Spleen (tissue), 7 donors: ENCODE data around the gene GSK3B.

Source experiments
- POLR2A ChIP-seq, 3 donors: fragments of 450-650 bp; IDR thresholded peaks; one replicate each; pipeline ENCODE4 v1.5.1; 2017; ENCODE audit warnings: antibody characterized with exemption in 3 of 3, mild to moderate bottlenecking in 1 of 3
- POLR2AphosphoS5 ChIP-seq, 3 donors: sonication (generic); formaldehyde crosslinking; IDR thresholded peaks; one replicate each; pipeline ENCODE4 v1.5.1; 2017; ENCODE audit warnings: antibody characterized with exemption in 3 of 3
- TF ChIP-seq, protein P1 (sequence below), 11 experiments: fragments of 200-600 bp in 7 of 11; fragments of 450-650 bp in 4 of 11; sonication (generic) in 4 of 11; IDR thresholded peaks in 8 of 11; conservative IDR thresholded peaks in 3 of 11; 1 replicate in 7 of 11; 2 replicates in 4 of 11; pipeline versions ENCODE4 v1.4.0 to v1.8.0; 2016 to 2021; ENCODE audit warnings: antibody characterized with exemption in 11 of 11, inconsistent platforms in 4 of 11, mild to moderate bottlenecking in 1 of 11
- donor health status: DM: no; HTN: no; CAD: no; lungs with moderate emphysema.
- donor health status: DM: no; HTN: no; CAD: no.
- donor health status: DM: no; HTN: no; CAD: no.

DNA sequence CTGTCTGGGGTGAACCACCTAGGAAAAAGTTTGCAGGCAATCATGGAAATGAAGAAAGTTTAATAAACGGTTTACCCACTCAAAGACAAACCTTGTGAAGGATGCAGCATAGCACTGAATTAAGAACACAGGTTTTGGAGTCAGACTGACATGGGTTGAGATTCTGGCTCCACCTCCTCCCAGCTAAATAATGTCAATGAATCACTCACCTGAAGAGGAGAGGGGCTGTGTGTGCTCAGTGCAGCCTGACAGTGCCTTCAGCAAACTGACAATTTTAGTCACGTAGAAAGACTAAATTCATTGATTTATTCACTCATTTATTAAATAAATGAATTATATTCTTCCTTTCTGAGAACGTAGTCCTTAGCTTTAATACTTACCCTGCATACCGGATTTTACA, 293.4 kb downstream of the GSK3B start:
- TF ChIP-seq, protein P1, sequence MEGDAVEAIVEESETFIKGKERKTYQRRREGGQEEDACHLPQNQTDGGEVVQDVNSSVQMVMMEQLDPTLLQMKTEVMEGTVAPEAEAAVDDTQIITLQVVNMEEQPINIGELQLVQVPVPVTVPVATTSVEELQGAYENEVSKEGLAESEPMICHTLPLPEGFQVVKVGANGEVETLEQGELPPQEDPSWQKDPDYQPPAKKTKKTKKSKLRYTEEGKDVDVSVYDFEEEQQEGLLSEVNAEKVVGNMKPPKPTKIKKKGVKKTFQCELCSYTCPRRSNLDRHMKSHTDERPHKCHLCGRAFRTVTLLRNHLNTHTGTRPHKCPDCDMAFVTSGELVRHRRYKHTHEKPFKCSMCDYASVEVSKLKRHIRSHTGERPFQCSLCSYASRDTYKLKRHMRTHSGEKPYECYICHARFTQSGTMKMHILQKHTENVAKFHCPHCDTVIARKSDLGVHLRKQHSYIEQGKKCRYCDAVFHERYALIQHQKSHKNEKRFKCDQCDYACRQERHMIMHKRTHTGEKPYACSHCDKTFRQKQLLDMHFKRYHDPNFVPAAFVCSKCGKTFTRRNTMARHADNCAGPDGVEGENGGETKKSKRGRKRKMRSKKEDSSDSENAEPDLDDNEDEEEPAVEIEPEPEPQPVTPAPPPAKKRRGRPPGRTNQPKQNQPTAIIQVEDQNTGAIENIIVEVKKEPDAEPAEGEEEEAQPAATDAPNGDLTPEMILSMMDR (IDR thresholded peaks at IDR 0.05 in 8 of 11, conservative IDR thresholded peaks at IDR 0.05 in 3 of 11): no peak
- TF ChIP-seq POLR2A (IDR thresholded peaks at IDR 0.05) (no peak), POLR2AphosphoS5 (IDR thresholded peaks at IDR 0.05) (no peak)
